GM18867 (cell line): ENCODE measurements around the gene SCRN1.
A peak's percentile ranks its signal among the peaks of the same experiment; 100 is the strongest.

ENCODE experiments used
- ATAC-seq: cut with Tn5 transposase; IDR thresholded peaks from one replicate; pipeline ENCODE4 v1.9.1; 2021; ENCODE audit warnings: mild to moderate bottlenecking, moderate library complexity; ENCODE audit not compliant: unreplicated experiment

The SCRN1 gene

DNA sequence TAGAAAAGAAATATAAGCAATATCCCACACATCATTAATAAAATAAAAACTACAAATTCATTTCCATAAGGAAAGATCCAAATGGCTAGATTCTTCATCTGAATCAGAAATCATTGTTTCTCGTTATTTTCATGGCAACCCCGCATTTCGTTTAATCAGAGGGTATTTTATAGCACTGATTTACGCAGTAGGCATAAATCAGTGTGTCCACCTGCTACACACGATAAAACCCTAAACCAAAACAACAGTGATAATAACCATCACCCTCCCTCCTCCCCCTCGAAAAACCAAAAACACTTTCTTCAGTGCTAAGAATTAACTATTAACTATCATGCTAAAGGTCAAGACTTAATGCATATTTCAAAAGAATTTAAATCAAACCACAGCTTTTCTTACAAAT, 20.4 kb upstream of the SCRN1 start:
- no peak for ATAC-seq

DNA sequence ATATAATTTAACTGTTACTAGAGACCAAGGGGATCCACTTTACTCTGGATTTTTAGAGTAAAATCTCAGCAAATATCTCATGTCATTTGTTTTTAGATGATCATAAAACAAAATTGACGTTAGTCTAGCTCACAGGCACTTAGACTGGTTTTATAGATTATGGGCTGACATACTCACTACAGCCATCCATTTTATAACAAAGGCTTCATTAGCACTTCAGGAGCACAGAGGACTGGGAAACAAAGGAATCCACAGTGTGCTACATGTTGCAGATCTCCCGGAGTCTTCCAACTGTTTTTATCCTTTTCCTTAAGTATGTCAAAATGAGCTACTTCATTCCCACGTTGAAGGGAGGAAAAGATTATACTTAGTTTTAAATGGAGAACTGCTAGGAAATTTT, 15.9 kb upstream of the SCRN1 start:
- ATAC-seq, result no peak

- ATAC-seq, result no peak
These were observed 13.5 kb upstream of the SCRN1 start for GRCh38 chr7:30003098-30003497.

- ATAC-seq, result no peak
These were observed 12.4 kb upstream of the SCRN1 start for GRCh38 chr7:30001998-30002397.

DNA sequence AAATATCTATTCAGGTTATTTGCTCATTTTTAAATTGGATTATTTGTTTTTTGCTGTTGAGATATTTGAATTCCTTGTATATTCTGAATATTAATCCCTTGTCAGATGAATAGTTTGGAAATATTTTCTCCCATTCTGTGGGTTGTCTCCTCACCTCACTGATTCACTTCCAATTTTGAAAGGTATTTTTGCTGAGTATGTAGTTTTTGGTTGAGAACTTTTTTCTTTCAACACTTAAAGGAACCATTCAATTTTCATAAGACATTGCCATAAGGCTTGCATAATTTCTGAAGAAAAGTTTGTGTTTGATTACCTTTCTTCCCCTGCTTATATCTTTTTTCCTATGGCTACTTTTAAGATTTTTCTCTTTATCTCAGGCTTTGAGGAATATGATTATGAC, 8.9 kb upstream of the SCRN1 start:
- ATAC-seq, result no peak

GRCh38 chr7:29996321-29996720, 6.7 kb upstream of the SCRN1 start:
- ATAC-seq, result no peak

DNA sequence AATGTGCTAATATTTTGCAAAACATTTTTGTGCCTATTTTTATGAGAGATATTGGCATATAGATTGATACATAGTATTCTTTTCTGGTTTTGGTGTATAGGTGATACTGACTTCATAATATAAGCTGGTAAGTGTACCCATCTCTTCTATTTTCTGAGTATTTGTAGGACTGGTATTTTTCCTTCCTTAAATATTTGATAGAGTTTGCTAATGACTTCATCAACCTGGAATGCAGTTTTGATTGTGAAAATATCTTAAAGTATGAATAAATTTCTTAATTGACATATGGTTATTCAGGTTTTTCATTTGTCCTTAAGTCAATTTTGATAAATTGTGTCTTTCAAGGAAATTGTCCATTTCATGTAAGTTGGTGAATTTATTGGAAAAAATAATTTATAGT, 6.1 kb upstream of the SCRN1 start:
- no peak for ATAC-seq

- no peak for ATAC-seq
These were observed 3.5 kb upstream of the SCRN1 start for GRCh38 chr7:29993140-29993539.

DNA sequence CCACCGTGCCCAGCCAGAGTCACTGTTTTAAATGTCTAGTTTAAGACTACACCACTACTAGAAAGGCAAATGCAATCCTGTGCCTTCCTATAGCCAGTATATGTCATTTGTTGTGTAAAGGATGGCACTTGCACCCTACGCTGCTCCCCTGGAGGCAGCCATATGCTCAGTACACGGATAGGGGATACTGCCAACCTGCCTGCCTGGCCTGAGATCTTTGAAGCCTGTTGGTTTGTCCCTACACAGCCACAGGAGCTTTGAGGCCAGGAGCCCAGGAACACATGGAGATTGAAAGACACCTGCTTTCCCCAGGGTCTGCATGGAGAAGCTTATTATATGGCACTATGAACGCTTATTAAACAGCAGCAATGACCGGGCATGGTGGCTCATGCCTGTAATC, 2.3 kb upstream of the SCRN1 start:
- ATAC-seq, result no peak

DNA sequence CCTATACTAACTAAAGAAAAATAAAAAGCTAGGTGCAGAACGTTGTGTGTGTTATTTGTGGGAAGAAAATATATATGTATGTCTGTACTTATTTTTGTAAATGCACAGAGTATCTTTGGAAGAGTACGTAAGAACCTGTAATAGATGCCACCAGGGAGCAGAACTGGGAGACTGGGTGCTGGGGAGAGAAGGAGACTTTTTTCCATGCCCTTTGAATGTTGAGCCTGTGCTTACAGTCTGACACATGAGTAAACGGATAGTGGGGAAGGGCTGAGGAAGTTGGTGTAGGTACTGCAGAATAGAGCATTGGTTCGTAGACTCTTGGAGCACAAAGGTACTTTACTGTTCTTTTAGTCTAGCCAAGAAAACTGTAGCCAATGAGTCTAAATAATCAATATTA, 1.3 kb upstream of the SCRN1 start:
- ATAC-seq, result no peak

- ATAC-seq, result peak; percentile 34
These were observed 961 bp downstream of the SCRN1 start for GRCh38 chr7:29988424-29989256.

- ATAC-seq, result no peak
These were observed 1.7 kb downstream of the SCRN1 start for GRCh38 chr7:29987811-29988317.

DNA sequence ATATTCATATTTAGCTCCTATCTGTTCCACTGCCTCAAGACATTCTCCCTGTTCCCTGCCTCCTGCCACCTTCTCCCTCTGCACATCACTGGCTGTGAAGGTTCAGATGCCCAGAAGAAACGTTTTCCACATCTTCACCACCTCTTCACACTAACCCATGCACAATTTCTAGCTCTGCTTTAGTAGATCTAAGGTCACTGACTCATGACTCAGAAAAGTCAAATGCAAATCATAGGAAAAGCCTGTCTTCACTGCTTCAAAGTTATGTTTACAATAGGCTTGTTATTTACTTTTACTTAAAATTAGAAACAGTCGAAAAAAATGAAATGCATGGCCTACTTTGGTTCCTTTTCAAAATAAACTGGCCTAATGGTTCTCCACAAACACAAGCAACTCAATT, 2.5 kb downstream of the SCRN1 start:
- ATAC-seq, result peak; percentile 30

- ATAC-seq, result no peak
These were observed 9.4 kb downstream of the SCRN1 start for GRCh38 chr7:29980151-29980550.

GRCh38 chr7:29977886-29978651, 11.5 kb downstream of the SCRN1 start:
- no peak for ATAC-seq

- no peak for ATAC-seq
These were observed 12.8 kb downstream of the SCRN1 start for GRCh38 chr7:29976673-29977415.

DNA sequence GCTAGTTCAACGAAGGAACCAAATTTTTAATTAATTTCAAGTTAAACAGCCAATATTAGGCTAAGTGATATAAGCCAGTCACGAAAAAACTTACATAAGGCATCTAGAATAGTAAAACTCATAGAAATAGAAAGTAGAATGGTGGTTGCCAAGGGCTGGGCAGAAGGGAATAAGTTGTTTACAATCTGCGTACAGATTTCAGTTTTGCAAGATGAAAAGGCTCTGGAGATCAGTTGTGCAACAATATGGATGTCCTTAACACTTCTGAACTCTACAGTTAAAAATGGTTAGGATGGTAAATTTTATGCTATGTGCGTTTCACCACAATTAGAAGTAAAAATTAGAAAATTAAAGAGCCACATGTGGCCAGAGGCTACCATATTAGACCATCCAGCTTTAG, 13.3 kb downstream of the SCRN1 start:
- no peak for ATAC-seq

DNA sequence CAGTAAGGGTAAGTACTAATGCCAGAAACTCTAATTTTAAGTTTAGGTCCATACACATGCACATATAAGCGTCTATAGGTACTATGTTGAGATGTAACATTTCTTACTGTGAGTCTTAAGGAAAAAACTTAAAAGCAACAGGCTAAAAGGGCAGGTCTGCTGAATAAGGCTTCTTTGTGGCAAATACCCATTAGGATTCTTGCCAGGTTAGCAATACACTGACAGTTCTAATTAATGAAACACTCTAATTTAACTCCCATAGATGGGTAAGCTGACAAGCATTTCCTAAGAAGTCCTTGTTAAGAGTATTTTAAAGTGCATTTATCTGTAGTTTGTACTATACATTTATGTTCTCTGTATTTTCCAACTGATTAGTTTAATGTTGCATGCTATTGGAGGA, 14.0 kb downstream of the SCRN1 start:
- ATAC-seq, result no peak

- no peak for ATAC-seq
These were observed 15.3 kb downstream of the SCRN1 start for GRCh38 chr7:29974286-29974685.

DNA sequence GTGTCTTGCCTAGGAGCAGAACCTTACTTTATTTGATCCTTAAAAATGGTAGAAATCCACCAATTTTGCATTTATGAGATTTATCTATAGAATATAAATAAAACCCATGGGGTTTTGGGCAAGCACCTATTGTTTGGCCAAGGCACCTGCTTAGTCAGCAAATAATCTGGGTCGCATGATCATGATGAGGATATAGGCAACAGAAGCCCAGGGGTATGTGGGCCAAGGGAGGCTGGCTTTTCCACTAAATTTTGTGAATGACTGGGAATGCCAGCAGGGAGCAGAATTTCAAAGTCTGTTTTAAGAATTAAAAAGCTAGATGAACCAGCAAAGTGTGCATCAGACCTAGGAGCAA, 17.3 kb downstream of the SCRN1 start:
- no peak for ATAC-seq

- no peak for ATAC-seq
These were observed 17.9 kb downstream of the SCRN1 start for GRCh38 chr7:29971566-29972314.
